ENCODE measurements around the gene SEMA6B. TPM values are rescaled to one million over a fixed set of nuclear protein-coding genes. Genes with fewer than 3 reads are reported as not detected.
"Not testable (repeated sequence)": the region's sequence is repeated elsewhere in the genome, so short reads cannot be mapped to it uniquely, and the experiment has no call there.

The SEMA6B gene
- total RNA-seq, 1 donor from 2014 or later = 6.9 TPM

GRCh38 chr19:4597278-4597974, 37.9 kb upstream of the SEMA6B start:
- H3K9me3 Mint-ChIP-seq = no peaks in the 10 kb centered on the region
- no peak for TF ChIP-seq CTCF (IDR thresholded peaks at IDR 0.05; ENCODE audit: unreplicated experiment)
- no peak for DNase-seq (ENCODE audit: low spot score in 2 of 2, unreplicated experiment in 2 of 2)
- peaks cover 47% of the 10 kb centered on the region for H3K27me3 Mint-ChIP-seq (ENCODE audit: low read depth)
- H3K4me3 Mint-ChIP-seq = peak overlapping the region; percentile 24
- H3K36me3 Mint-ChIP-seq = no peaks in the 10 kb centered on the region
- H3K27ac Mint-ChIP-seq = no peak overlapping the region
- peaks cover 6% of the 10 kb centered on the region for H3K4me1 Mint-ChIP-seq

- no peak for TF ChIP-seq CTCF (IDR thresholded peaks at IDR 0.05; ENCODE audit: unreplicated experiment)
- no peak overlapping the region for H3K27ac Mint-ChIP-seq
- H3K4me1 Mint-ChIP-seq = peaks cover 6% of the 10 kb centered on the region
- peaks cover 47% of the 10 kb centered on the region for H3K27me3 Mint-ChIP-seq (ENCODE audit: low read depth)
- H3K9me3 Mint-ChIP-seq = no peaks in the 10 kb centered on the region
- DNase-seq (ENCODE audit: low spot score in 2 of 2, unreplicated experiment in 2 of 2) = no peak
- H3K4me3 Mint-ChIP-seq = no peak overlapping the region
- H3K36me3 Mint-ChIP-seq = no peaks in the 10 kb centered on the region
Measured at GRCh38 chr19:4596033-4596904, 36.8 kb upstream of the SEMA6B start.

GRCh38 chr19:4595158-4595557, 35.7 kb upstream of the SEMA6B start:
- H3K36me3 Mint-ChIP-seq; H3K27ac Mint-ChIP-seq; H3K4me3 Mint-ChIP-seq; H3K9me3 Mint-ChIP-seq; DNase-seq (ENCODE audit: low spot score in 2 of 2, unreplicated experiment in 2 of 2); H3K4me1 Mint-ChIP-seq: not testable (repeated sequence)
- peaks cover 39% of the 10 kb centered on the region for H3K27me3 Mint-ChIP-seq (ENCODE audit: low read depth)

GRCh38 chr19:4594201-4594600, 34.7 kb upstream of the SEMA6B start:
- no peak for TF ChIP-seq CTCF (IDR thresholded peaks at IDR 0.05; ENCODE audit: unreplicated experiment)
- Mint-ChIP-seq H3K4me3 (no peak overlapping the region), H3K27ac (no peak overlapping the region), H3K36me3 (no peaks in the 10 kb centered on the region), H3K4me1 (peaks cover 6% of the 10 kb centered on the region), H3K27me3 (ENCODE audit: low read depth) (peaks cover 35% of the 10 kb centered on the region), H3K9me3 (no peaks in the 10 kb centered on the region)
- DNase-seq (ENCODE audit: low spot score in 2 of 2, unreplicated experiment in 2 of 2) = no peak

GRCh38 chr19:4593409-4593851, 33.9 kb upstream of the SEMA6B start:
- no peak for TF ChIP-seq CTCF (IDR thresholded peaks at IDR 0.05; ENCODE audit: unreplicated experiment)
- H3K27ac Mint-ChIP-seq = no peak overlapping the region
- H3K4me3 Mint-ChIP-seq = no peak overlapping the region
- no peaks in the 10 kb centered on the region for H3K36me3 Mint-ChIP-seq
- no peak for DNase-seq (ENCODE audit: low spot score in 2 of 2, unreplicated experiment in 2 of 2)
- peaks cover 5% of the 10 kb centered on the region for H3K4me1 Mint-ChIP-seq
- H3K27me3 Mint-ChIP-seq (ENCODE audit: low read depth) = peaks cover 29% of the 10 kb centered on the region
- H3K9me3 Mint-ChIP-seq = no peaks in the 10 kb centered on the region

- no peak for TF ChIP-seq CTCF (IDR thresholded peaks at IDR 0.05; ENCODE audit: unreplicated experiment)
- peaks cover 25% of the 10 kb centered on the region for H3K27me3 Mint-ChIP-seq (ENCODE audit: low read depth)
- H3K27ac Mint-ChIP-seq = no peak overlapping the region
- DNase-seq (ENCODE audit: low spot score in 2 of 2, unreplicated experiment in 2 of 2) = no peak
- no peaks in the 10 kb centered on the region for H3K9me3 Mint-ChIP-seq
- no peaks in the 10 kb centered on the region for H3K36me3 Mint-ChIP-seq
- H3K4me3 Mint-ChIP-seq = no peak overlapping the region
- peaks cover 3% of the 10 kb centered on the region for H3K4me1 Mint-ChIP-seq
Measured at GRCh38 chr19:4592445-4592844, 33.0 kb upstream of the SEMA6B start.
